Measurements from ENCODE around the gene EHMT1.
"Not testable (repeated sequence)": the region's sequence is repeated elsewhere in the genome, so short reads cannot be mapped to it uniquely, and the experiment has no call there.

The EHMT1 gene

DNA sequence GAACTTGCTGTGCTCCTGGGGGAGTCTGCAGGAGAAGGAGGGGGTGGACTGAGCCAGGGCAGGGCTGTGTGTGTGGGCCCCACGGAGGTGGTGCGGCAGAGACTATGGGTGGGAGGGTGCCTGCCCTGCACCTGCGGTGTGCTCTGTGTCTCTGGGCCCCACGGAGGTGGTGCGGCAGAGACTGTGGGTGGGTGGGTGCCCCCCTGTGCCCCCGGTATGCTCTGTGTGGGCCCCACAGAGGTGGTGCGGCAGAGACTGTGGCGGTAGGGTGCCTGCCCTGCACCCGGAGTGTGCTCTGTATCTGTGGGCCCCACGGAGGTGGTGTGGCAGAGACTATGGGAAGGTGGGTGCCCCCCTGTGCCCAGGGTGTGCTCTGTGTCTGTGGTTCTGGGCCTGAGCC, 103.7 kb downstream of the EHMT1 start:
- no peak for DNase-seq

DNA sequence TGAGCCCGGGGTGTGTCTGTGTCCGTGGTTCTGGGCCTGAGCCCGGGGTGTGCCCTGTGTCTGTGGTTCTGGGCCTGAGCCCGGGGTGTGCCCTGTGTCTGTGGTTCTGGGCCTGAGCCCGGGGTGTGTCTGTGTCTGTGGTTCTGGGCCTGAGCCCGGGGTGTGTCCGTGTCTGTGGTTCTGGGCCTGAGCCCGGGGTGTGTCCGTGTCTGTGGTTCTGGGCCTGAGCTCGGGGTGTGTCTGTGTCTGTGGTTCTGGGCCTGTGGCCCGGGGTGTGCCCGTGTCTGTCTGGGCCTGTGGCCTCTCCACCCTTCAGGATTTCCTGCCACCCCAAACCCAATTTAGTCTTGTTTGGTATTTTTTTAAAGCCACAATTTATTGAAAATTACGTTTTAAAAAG, 104.6 kb downstream of the EHMT1 start:
- not testable (repeated sequence) for DNase-seq

DNA sequence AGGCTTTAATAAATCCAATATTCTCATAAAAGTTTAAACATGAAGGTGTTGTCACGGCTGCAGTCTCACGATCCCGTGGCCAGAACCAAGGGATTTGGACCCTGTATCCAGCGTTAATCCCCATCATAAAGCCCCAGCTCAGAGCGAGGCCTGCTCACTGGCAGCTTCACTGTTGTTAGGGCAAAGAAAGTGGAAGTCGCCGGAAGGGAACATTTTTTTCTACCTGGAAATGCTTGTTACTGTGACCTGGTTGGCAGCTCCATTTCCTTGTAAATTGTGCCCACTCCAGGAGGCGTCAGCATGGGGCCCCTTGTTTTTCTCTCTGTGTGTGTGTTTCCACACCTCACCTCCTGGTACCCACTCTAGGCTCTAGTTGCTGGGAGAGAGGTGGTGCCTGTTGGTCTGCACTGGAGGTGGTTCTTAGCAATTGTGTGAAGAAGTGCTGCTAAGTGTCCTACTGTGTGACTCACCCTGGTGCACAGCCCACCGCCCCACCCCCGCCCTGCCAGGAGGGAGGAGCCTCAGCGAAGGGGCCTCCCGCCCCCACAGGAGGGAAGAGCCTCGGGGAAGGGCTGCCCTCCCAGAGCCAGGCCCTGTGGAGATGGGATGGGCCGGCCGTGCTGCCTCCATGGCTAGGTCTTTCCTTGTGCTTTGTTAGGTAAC, 105.1 kb downstream of the EHMT1 start:
- no peak for DNase-seq

DNA sequence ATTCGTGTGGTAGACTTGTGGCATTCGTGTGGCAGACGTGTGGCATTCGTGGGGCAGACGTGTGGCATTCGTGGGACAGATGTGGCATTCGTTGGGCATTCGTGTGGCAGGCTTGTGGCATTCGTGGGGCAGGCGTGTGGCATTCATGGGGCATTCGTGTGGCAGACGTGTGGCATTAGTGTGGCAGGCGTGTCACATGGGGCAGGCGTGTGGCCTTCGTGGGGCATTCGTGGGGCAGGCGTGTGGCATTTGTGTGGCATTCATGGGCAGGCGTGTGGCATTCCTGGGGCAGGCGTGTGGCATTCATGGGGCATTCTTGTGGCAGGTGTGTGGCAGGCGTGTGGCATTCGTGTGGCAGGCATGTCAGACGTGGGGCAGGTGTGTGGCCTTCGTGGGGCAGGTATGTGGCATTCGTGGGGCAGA, 106.0 kb downstream of the EHMT1 start:
- no peak for DNase-seq

DNA sequence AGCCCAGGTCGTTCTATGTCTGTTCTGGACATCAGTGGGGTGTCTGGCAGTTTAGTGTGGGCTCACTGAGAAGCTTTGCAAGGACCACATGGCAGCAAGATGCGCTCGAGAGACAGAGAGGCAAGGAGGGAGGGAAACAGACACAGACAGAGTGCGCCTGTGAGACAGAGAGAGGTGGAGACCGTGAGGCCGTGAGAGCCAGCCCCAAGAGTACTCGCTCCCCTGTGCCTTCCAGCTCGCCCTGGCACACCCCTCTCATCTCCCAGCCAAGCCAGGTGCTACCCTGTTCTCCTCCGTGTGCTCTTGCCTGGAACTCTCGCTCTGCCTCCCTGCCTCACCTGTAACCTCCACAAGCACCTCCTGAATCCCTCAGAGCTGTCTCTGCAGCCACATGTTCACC, 106.8 kb downstream of the EHMT1 start:
- DNase-seq = no peak

DNA sequence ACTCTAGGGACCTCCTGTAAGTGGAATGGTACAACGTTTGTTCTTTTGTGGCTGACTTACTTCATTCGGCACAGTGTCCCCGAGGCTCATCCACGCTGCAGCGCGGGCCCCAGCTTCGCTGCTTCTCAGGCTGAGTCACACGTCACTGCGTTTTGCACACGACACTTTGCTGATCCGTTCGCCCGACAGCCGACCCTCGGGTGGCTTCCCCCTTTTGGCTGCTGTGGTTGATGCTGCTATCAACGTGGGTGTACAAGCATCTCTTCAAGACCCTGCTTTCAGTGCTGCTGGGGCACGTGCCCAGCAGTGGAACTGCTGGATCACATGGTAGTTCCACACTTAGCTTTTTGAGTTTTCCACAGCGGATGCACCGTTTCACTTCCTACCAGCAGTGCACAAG, 107.5 kb downstream of the EHMT1 start:
- DNase-seq = not testable (repeated sequence)

DNA sequence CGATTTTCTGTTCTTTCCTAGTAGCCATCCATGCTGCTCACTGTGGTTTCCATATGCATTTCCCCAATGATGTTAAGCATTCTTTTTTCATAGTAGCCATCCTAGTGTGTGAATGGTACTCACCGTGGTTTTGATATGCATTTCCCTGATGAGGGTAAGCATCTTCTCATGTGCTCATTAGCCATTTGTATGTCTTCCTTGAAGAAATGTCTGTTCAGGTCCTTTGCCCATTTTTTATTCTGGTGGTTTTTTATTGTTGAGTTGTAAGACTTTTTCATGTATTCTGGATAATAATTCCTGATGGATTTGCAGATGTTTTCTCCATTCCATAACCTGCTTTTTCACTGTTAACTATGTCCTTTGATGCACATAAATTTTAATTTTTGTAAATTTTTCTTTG, 108.0 kb downstream of the EHMT1 start:
- DNase-seq = no peak

DNA sequence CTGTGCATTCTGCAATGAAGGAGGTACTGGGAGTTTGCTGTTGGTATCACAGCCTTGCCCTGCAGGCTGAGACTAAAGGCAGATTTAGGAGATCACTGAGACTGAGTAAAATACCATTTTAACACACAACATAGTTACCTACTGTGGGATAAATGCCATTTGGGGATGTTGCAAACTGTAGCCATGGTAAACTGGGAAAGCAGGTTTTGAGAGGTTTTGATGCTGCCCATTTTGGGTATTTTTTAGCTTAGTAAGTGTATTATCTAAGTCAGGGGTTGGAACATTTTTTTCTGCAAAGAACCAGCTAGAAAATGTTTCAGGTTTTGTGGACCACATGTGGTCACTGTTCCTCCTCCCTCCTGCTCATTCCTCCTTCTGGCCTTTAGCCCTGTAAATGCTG, 108.9 kb downstream of the EHMT1 start:
- no peak for DNase-seq

DNA sequence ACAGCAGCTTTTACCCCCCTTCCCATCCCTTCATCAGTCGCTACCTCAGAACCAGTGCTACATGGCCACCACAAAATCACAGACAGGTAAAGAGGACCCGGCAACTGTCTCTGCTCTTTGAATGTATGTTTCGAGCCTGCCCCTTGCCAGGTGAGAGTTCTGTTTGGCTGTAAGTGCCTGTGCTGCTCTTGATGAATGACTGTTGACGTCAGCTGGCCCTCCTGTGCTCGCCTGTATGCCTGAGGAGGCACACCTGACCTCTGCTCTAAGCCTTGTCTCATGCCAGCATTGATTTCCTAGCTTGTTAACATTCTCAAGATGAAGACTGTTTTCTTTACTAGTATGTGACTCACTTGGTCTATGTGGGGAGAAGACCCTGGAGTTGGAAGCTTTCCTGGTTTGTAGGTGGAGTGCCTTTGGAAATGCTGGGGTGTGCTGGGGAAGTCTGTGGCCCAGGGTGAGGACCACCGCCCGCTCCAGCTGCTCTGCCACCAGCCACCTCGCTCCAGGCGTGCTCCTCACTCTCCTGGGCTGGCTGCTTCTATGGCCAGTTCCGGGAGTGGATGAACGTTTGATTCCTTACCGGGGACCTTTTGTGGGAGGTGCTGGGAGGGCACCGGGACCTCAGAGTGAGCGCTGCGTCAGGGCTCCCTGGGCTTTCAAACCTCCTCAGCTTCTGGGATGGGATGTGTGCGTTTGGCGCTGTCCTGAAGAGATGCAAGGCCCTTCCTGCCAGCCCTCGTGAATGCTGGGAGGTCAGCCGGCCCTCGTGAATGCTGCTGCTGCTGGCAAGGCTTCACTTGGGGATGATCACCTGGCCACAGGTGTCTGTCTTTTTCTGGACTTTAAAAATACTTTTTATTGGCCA, 109.9 kb downstream of the EHMT1 start:
- no peak for DNase-seq

DNA sequence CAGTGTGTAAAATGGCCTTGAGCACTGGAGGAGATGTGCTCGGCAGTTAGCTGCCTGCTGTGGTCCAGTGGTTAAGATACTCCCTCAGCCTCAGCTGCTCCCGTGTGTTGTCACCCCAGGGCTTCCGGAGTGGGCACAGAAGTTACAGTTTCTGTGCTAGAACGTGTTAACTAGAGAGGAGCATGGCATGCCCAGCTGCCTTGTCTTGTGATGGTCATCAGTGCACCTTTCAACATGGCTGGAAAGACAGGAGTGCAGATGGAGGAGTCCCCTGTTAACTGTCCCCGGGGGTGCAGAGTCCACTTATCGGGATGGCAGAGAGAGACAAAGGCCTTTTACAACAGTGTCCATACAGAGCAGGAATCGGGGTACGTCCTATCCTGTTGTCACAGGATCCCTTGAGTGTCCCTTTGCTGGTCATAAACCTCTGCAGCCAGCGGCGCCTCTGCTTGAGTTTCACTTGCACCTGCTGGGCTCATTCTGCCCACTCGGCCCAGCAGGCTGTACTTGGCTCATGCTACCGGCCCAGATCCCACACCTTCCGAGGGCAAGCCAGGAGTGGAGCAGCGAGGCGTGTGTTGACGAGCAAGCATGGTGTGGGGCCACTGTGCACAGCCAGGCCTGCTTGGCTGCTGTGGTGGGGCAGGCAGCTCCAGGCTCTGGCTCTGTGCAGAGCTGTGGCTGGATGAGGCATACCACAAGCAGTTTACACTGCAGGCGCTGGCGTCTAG, 112.6 kb downstream of the EHMT1 start:
- no peak for DNase-seq

DNA sequence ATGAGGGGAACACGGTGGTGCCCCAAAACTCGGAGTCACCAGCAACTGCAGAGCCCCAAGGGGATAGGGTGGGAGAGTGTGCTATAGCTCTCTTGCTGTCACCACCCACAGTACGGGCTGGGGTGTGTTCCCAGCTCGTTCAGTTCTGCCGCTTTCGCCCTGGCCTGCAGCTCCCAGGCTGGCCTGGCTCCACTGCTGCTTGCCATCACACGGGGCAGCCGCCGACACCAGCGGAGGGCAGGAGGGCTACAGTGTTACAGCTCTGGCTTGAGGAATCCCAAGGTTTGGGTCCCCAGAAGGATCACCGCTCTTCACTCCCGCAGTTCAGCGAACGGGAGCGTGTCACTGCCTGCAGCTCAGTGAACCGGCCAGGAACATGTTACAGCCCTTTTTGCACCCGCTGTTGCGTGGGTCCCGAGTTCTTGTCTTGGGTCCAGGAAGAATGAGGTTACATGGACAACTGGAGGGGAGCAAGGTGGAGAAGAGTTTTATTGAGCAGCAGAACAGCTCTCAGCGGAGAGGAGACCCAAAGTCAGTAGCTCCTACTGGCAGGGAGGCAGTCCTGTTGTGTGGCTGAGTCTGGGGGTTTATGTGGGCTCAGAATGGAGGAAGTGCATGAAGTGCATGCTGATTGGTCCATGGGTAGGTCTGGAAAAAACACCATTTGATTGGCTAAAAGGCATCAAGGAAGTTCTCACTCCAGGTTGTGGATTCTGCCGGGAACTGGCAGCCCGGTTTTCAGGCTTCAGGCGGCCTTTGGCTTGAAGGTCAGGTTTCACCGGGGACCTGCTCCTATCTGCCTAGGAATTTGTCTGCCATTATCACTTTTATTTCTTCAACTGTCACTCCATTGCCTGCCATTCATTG, 113.4 kb downstream of the EHMT1 start:
- DNase-seq = no peak

DNA sequence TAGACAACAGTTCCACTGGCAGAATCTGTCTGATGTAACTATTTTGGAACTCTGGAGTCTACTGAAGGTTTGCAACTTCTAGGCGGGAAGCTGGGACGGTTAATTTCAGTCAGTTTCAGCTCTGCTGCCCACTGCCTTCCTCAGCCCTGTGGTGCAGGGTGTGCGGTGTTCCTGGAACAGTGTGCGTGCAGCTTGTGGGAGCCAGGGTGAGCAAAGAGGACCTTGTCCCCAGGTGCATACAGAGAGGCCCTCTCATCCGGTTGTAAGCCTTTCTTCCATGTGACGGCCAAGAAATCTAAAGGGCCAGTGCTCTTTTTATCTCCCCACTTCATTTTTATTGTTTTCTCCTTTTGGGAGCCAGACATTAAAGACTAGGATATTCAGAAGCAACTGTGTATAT, 114.6 kb downstream of the EHMT1 start:
- no peak for DNase-seq

DNA sequence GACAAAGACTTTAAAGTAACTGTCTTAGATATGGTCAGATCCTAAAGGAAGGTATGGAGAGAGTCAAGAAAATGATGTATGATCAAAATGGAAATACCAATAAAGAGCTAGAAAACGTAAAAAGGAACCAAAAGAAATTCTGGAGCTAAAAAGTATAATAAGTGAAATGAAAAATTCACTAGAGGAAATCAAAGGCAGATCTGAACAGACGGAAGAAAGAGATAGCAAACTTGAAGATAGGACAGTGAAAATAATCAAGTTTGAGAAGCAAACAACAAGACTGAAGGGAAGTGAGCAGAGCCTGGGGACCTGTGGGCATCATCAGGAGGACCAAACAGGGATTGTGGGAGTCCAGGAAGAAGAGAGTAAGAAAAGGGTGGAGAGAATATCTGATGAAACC, 115.4 kb downstream of the EHMT1 start:
- no peak for DNase-seq

DNA sequence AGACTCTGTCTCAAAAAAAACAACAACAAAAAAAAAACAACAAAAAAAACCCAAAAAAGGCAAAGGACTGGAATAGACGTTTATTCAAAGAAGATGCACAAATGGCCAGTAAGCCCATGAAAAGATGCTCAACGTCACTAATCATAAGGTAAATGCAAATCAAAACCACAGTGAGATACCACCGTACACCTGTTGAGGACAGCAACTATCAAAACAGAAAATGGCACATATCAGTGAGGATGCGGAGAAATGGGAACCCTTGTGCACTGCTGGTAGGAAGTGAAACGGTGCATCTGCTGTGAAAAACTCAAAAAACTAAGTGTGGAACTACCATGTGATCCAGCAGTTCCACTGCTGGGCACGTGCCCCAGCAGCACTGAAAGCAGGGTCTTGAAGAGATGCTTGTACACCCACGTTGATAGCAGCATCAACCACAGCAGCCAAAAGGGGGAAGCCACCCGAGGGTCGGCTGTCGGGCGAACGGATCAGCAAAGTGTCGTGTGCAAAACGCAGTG, 119.4 kb downstream of the EHMT1 start:
- not testable (repeated sequence) for DNase-seq

DNA sequence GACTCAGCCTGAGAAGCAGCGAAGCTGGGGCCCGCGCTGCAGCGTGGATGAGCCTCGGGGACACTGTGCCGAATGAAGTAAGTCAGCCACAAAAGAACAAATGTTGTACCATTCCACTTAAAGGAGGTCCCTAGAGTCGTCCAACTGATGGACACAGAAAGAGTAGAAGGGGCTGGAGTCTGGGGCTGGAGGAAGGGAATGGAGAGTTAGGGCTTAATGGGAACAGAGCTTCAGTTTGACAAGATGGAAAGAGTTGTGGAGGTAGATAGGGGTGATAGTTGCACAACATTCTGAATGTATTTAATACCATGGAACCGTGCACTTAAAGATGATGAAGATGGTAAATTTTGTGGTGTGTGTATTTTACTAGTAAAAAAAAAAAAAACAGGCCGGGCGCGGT, 119.9 kb downstream of the EHMT1 start:
- DNase-seq = no peak

DNA sequence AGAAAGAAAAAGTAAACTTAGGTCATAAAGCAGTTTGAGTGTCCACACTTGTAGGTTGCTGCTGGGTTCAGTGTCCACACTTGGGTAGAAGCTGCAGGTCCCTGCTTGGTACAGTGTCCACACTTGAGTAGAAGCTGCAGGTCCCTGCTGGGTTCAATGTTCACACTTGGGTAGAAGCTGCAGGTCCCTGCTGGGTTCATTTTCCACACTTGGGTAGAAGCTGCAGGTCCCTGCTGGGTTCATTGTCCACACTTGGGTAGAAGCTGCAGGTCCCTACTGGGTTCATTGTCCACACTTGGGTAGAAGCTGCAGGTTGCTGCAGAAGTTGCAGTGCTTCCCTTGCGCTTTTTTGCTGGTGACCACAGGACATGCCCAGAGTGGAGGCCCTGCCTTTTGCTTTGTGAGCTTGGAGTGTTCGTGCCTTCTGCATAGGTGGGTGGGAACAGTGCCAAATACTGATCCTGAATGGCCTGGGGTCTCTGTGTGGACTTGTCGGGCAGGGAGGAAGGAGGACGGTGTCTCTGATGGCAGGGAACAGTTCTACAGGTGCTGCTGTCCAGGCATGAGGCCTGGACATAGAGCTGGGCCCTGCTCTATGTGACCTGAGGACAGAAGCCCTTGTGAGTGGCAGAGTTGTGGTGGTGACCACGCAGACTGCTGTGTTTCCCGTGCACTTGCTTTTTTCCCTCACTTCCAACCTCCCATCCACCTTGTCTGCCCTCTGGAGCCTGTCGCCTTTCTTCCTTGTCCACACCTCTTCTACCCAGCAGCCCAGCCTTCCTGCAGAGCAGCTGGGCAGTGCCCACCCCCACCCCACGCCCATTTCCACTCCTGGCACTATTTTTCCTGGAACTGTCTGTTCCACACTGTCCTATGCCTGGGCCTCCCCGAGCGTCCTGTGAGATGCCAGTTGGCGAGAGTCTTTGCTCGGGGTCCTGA, 120.8 kb downstream of the EHMT1 start:
- no peak for DNase-seq

DNA sequence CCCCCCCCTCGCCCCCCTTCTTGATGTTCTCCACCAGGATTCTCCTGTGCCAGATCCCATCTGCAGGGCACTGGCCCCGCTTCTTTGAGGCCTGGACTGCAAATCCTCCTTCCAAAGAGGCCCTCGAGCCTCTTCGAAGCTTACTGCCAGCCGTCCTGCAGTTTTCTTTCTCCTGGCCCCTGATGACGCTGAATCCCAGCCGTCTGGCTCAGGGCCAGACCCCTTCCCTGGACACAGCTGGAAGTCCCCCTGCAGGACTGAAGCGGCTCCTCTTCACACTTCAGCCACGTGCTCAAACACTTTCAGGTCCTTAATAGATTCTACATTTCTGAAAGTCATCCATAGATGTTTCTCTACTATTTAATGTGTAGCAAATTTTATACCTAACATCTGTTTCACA, 121.5 kb downstream of the EHMT1 start:
- no peak for DNase-seq

DNA sequence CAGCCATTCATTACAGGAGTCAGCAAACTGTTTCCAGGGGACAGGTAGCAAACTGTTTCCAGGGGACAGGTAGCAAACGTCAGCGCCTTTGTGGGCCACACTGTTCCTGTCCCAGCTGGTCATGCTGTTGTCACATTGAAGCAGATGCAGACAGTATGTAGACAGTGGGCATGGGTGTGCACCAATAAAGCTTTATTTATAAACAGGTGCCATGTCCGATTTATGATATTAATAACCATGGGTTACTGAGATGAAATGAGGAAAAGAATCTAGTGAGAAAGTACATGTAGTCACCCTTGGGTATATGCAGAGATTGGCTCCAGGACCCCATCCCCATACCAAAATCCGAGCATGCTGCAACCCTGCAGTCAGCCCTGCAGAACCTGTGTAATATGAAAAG, 122.5 kb downstream of the EHMT1 start:
- no peak for DNase-seq

DNA sequence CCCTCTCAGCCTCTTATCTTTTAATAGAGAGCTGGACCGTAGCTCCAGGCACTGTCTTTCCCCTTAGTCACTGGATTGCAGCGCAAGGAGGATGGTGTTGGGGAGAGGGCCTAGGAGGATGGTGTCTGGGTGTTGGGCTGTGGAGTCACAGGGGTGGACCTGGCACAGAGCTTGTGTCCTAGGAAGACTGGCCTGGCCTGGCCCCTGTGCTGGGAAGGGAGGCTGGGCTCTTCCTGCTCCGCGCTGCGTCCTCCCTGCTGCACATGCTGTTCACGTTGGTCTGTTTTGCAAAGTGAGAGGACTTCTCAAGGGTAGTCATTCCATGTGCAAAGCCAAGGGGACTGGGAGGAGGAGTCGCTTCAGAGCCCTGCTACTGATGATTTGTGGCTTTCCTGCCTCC, 123.9 kb downstream of the EHMT1 start:
- no peak for DNase-seq

DNA sequence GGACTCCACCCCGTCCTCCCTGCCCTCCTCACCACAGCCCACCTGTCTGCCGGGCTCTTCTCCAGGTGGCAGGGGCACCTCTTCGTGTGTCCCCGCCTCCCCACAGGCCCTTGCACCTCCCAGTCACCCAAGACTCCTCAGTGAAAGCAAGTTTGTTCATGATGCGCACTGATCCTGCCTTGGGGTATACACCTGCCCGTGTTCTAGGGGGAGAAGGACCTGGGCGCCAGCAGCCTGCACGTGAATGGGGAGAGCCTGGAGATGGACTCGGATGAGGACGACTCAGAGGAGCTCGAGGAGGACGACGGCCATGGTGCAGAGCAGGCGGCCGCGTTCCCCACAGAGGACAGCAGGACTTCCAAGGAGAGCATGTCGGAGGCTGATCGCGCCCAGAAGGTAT, 124.9 kb downstream of the EHMT1 start:
- no peak for DNase-seq

DNA sequence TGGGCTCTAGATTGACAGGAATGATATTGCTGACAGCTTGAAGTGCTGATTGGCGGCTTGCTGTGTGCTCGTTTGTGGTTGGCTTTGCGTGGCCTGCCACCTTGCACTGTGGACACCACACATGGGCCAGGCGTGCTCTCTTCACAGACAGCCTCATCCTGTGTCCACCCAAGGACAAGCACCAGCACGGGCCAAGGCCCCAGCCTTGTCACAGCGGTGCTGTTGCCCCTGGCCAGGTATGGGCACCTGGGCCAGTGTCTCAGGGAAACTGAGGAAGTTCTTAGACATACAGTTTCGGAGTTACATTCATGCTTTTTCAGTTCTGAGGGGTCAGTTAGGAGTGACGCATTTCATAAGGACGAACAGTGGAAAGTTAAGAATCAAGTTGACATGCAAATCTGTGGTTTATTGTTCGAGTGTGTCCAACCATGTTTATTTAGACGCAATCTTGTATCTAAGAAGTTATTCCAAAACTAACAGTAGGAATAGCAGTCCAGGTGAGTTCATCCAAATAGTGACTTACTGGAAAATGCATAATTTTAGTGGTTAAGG, 125.9 kb downstream of the EHMT1 start:
- DNase-seq = no peak
